ENCODE results near the gene ADARB2.

The ADARB2 gene

DNA sequence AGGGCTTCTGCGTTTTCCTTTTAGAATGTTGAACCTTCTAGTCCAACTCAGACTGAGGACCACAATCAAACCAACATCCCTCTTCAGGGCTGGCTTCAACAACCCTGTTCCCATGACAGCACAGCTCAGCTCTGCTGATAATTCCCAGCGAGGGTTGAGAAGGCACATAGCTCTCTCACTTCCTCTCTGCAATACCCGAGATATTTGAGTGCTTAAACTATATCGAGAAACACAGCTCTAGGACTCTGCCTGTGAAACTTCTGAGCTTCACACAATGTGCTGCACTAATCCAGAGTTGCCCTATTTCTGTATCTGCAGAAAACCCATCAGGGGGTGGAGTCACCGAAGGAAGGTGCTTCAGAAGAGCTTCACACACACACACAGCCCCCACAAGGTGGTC is 1.6 kb upstream of the ADARB2 start:
- no peaks in the 10 kb centered on the region for H3K79me2 ChIP-seq (ENCODE audit: control insufficient read depth, low read length)
- TF ChIP-seq, protein P1, sequence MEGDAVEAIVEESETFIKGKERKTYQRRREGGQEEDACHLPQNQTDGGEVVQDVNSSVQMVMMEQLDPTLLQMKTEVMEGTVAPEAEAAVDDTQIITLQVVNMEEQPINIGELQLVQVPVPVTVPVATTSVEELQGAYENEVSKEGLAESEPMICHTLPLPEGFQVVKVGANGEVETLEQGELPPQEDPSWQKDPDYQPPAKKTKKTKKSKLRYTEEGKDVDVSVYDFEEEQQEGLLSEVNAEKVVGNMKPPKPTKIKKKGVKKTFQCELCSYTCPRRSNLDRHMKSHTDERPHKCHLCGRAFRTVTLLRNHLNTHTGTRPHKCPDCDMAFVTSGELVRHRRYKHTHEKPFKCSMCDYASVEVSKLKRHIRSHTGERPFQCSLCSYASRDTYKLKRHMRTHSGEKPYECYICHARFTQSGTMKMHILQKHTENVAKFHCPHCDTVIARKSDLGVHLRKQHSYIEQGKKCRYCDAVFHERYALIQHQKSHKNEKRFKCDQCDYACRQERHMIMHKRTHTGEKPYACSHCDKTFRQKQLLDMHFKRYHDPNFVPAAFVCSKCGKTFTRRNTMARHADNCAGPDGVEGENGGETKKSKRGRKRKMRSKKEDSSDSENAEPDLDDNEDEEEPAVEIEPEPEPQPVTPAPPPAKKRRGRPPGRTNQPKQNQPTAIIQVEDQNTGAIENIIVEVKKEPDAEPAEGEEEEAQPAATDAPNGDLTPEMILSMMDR (IDR thresholded peaks at IDR 0.05; ENCODE audit: low read depth, low read length, poor library complexity, severe bottlenecking): no peak
- no peak for TF ChIP-seq EZH2phosphoT487 (IDR thresholded peaks at IDR 0.05; ENCODE audit: borderline replicate concordance, low read length)
- no peak overlapping the region for H3K27ac ChIP-seq (ENCODE audit: low read depth, low read length)
- H3K4me1 ChIP-seq (ENCODE audit: control insufficient read depth, low read length): no peaks in the 10 kb centered on the region
- H4K20me1 ChIP-seq (ENCODE audit: control insufficient read depth, insufficient read depth, low read depth, low read length): no peaks in the 10 kb centered on the region; the same call in 1 of the 2 replicates
- H3F3A ChIP-seq (ENCODE audit: control insufficient read depth, insufficient read depth): no peaks in the 10 kb centered on the region
- H3K9me2 ChIP-seq (replicated peaks; ENCODE audit: control insufficient read depth, low read length): no peaks in the 10 kb centered on the region
- H3K36me3 ChIP-seq (ENCODE audit: control insufficient read depth, low read length): no peaks in the 10 kb centered on the region
- no peaks in the 10 kb centered on the region for H3K9me3 ChIP-seq (ENCODE audit: control insufficient read depth, insufficient read depth, low read length)
- peaks cover 68% of the 10 kb centered on the region for H3K27me3 ChIP-seq (ENCODE audit: control insufficient read depth, low read length)
- H3K4me2 ChIP-seq (ENCODE audit: low read length): no peak overlapping the region
- no peak overlapping the region for H3K4me3 ChIP-seq (ENCODE audit: low read length)

DNA sequence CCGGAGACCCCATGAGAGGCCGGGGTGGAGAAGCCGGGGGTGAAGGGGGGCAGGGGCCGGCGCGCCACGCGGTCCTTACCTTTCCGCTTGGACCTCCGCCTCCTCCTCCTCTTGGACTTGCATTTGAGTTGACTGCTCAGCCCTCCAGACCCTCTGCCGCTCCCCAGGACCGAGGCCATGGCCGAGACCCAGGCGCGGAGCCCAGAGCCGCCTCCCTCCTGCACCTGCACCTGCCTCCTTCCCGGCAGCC is 428 bp downstream of the ADARB2 start:
- H3K4me1 ChIP-seq (ENCODE audit: control insufficient read depth, low read length): no peaks in the 10 kb centered on the region
- no peaks in the 10 kb centered on the region for H3K9me3 ChIP-seq (ENCODE audit: control insufficient read depth, insufficient read depth, low read length)
- H3K79me2 ChIP-seq (ENCODE audit: control insufficient read depth, low read length): no peaks in the 10 kb centered on the region
- H3K27me3 ChIP-seq (ENCODE audit: control insufficient read depth, low read length): peaks cover 68% of the 10 kb centered on the region
- H3F3A ChIP-seq (ENCODE audit: control insufficient read depth, insufficient read depth): no peaks in the 10 kb centered on the region
- no peaks in the 10 kb centered on the region; the same call in 1 of the 2 replicates for H4K20me1 ChIP-seq (ENCODE audit: control insufficient read depth, insufficient read depth, low read depth, low read length)
- no peak overlapping the region for H3K4me3 ChIP-seq (ENCODE audit: low read length)
- TF ChIP-seq, protein P1 (IDR thresholded peaks at IDR 0.05; ENCODE audit: low read depth, low read length, poor library complexity, severe bottlenecking): no peak
- H3K4me2 ChIP-seq (ENCODE audit: low read length): no peak overlapping the region
- H3K9me2 ChIP-seq (replicated peaks; ENCODE audit: control insufficient read depth, low read length): no peaks in the 10 kb centered on the region
- H3K27ac ChIP-seq (ENCODE audit: low read depth, low read length): no peak overlapping the region
- no peaks in the 10 kb centered on the region for H3K36me3 ChIP-seq (ENCODE audit: control insufficient read depth, low read length)

GRCh38 chr10:1736144-1736971 is 967 bp downstream of the ADARB2 start:
- H3K4me3 ChIP-seq (ENCODE audit: low read length): no peak overlapping the region
- TF ChIP-seq, protein P1 (IDR thresholded peaks at IDR 0.05; ENCODE audit: low read depth, low read length, poor library complexity, severe bottlenecking): no peak
- TF ChIP-seq EZH2phosphoT487 (IDR thresholded peaks at IDR 0.05; ENCODE audit: borderline replicate concordance, low read length): no peak
- H3K9me3 ChIP-seq (ENCODE audit: control insufficient read depth, insufficient read depth, low read length): no peaks in the 10 kb centered on the region
- no peaks in the 10 kb centered on the region for H3K79me2 ChIP-seq (ENCODE audit: control insufficient read depth, low read length)
- peaks cover 67% of the 10 kb centered on the region for H3K27me3 ChIP-seq (ENCODE audit: control insufficient read depth, low read length)
- H3K27ac ChIP-seq (ENCODE audit: low read depth, low read length): no peak overlapping the region
- H3K4me1 ChIP-seq (ENCODE audit: control insufficient read depth, low read length): no peaks in the 10 kb centered on the region
- H3K36me3 ChIP-seq (ENCODE audit: control insufficient read depth, low read length): no peaks in the 10 kb centered on the region
- no peak overlapping the region for H3K4me2 ChIP-seq (ENCODE audit: low read length)
- no peaks in the 10 kb centered on the region; the same call in 1 of the 2 replicates for H4K20me1 ChIP-seq (ENCODE audit: control insufficient read depth, insufficient read depth, low read depth, low read length)
- H3F3A ChIP-seq (ENCODE audit: control insufficient read depth, insufficient read depth): no peaks in the 10 kb centered on the region
- no peaks in the 10 kb centered on the region for H3K9me2 ChIP-seq (replicated peaks; ENCODE audit: control insufficient read depth, low read length)

Measured in DOHH2 (cell line).